Spleen (tissue), 7 donors: ENCODE data around the gene SLC39A8.

Source experiments
- CTCF ChIP-seq, 11 experiments: fragments of 200-600 bp in 7 of 11; fragments of 450-650 bp in 4 of 11; sonication (generic) in 4 of 11; IDR thresholded peaks in 8 of 11; conservative IDR thresholded peaks in 3 of 11; 1 replicate in 7 of 11; 2 replicates in 4 of 11; pipeline versions ENCODE4 v1.4.0 to v1.8.0; 2016 to 2021; ENCODE audit warnings: antibody characterized with exemption in 11 of 11, inconsistent platforms in 4 of 11, mild to moderate bottlenecking in 1 of 11
- POLR2AphosphoS5 ChIP-seq, 3 donors: sonication (generic); formaldehyde crosslinking; IDR thresholded peaks; one replicate each; pipeline ENCODE4 v1.5.1; 2017; ENCODE audit warnings: antibody characterized with exemption in 3 of 3
- donor health status: DM: no; HTN: no; CAD: no; lungs with moderate emphysema.
- donor health status: DM: no; HTN: no; CAD: no.
- donor health status: DM: no; HTN: no; CAD: no.

- TF ChIP-seq CTCF (IDR thresholded peaks at IDR 0.05 in 8 of 11, conservative IDR thresholded peaks at IDR 0.05 in 3 of 11) (no peak), POLR2AphosphoS5 (IDR thresholded peaks at IDR 0.05) (no peak)
Measured at GRCh38 chr4:102355748-102356147, 10.5 kb upstream of the SLC39A8 start.
